ENCODE data around the gene CARD8. TPM values are rescaled to one million over a fixed set of nuclear protein-coding genes. Genes with fewer than 3 reads are reported as not detected.

Gene CARD8
- total RNA-seq, 4 donors from 2014 or later: 33.7 to 54.0 (median 38.8) TPM

DNA sequence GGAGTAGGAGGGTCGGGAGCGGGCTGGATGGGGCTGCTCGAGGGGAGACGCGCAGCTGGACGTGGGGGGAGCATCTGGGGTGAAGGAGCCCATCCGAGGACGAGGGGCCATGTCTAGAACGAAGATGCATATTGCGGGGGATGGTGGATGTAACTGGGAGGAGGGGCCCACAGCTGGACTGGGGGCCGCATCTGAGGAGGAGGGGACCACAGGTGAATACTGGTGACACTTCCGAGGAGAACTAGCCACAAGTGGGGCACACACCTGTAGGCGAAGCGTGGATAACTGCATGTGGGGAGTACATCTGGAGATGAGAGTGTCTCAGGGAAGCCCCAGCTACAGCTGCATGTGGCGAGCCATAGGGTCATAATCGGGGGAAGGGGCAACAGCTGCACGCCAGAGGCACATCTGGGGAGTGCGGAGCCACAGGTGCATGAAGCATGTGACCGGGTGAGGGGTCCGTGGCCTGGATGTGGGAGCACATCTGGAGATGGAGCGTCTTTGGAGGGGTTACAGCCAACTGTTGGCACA is 84.8 kb downstream of the CARD8 start:
- Histone ChIP-seq H3K4me3 (peak overlapping the region; percentile 68 to 92 (median 73)), H3K4me1 (peaks cover 0 to 24% (median 2%) of the 10 kb centered on the region in 4 donors), H3K9me3 (no peaks in the 10 kb centered on the region), H3K27me3 (no peaks in the 10 kb centered on the region), H3K27ac (peak overlapping the region; percentile 91 to 97 (median 96)), H3K36me3 (peaks cover 0 to 43% (median 0%) of the 10 kb centered on the region in 3 donors)
- 4% methylated on average over 21 of the region's 21 CpGs for WGBS, 2 donors
- DNase-seq (ENCODE audit: low spot score in 2 of 2): no peak
- TF ChIP-seq EP300 (IDR thresholded peaks at IDR 0.05) (no peak), POLR2A (IDR thresholded peaks at IDR 0.05) (no peak)
- TF ChIP-seq, protein P1, sequence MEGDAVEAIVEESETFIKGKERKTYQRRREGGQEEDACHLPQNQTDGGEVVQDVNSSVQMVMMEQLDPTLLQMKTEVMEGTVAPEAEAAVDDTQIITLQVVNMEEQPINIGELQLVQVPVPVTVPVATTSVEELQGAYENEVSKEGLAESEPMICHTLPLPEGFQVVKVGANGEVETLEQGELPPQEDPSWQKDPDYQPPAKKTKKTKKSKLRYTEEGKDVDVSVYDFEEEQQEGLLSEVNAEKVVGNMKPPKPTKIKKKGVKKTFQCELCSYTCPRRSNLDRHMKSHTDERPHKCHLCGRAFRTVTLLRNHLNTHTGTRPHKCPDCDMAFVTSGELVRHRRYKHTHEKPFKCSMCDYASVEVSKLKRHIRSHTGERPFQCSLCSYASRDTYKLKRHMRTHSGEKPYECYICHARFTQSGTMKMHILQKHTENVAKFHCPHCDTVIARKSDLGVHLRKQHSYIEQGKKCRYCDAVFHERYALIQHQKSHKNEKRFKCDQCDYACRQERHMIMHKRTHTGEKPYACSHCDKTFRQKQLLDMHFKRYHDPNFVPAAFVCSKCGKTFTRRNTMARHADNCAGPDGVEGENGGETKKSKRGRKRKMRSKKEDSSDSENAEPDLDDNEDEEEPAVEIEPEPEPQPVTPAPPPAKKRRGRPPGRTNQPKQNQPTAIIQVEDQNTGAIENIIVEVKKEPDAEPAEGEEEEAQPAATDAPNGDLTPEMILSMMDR (IDR thresholded peaks at IDR 0.05): no peak

DNA sequence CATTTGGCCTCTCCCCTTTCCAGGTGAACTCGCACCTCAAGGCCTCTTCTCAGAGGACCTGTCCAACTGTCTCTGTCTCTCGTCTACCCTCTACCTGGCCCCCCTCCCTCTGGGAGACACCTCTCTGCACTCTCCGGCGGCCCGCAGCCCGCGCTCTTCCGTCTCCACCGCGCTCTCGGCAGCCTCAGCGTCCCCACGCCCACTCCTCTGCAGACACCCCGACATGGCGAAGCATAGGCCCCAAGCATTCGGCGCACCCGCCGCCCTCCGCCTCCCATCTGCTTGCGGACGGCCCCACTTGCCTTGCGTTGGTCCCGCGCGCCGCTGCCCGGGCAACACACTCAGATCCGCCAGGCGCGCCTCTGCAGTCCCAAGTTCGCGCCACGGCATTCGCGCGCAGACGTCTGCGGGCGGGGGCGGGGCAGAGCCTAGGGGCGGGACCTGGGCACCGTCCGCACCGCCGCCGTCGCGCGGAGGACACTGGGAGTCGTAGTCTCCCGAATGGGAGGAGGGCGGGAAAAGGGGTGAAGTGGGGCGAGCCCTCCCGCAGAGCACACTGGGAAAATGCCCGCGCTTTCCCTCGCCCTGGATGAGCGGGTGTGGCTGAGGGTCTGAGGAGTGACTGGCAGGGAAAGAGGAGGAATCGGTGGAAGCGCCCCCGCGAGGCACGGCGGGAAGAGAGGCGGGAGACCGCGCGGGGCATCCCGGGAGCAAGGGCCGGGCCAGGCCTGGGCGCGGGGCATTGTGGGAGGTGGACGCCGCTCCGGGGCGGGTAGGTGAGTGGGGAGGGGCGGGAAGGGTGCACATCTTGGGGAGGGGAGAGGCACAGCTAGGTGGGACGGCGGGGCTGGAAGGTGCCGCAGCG is 85.5 kb downstream of the CARD8 start, which contains the start of the genes LIG1 and ZSWIM9:
TSS of gene LIG1 (minus strand) at position 406 of the 865 bp plus-strand sequence. CDS start 4,778 bp downstream, outside the sequence.
TSS of gene ZSWIM9 (plus strand) at position 742 of the 865 bp plus-strand sequence. CDS start 1,123 bp downstream, outside the sequence.
- peak within 1 kb of the TSS; percentile 68 to 92 (median 73) for H3K4me3 ChIP-seq
- peaks cover 0 to 24% (median 2%) of the 10 kb centered on the region in 4 donors for H3K4me1 ChIP-seq
- H3K27me3 ChIP-seq: no peaks in the 10 kb centered on the region
- TF ChIP-seq EP300 (IDR thresholded peaks at IDR 0.05) (peak; percentile 83 to 98), POLR2A (IDR thresholded peaks at IDR 0.05) (no peak)
- TF ChIP-seq, protein P1 (IDR thresholded peaks at IDR 0.05): peak in 3 of 5 experiments; percentile 12 to 60 (median 20)
- 1 to 2% methylated on average over 41 to 60 of the region's 82 CpGs for WGBS, 2 donors
- H3K9me3 ChIP-seq: no peaks in the 10 kb centered on the region
- H3K27ac ChIP-seq: peak within 1 kb of the TSS; percentile 91 to 97 (median 96)
- H3K36me3 ChIP-seq: peaks cover 0 to 36% (median 0%) of the 10 kb centered on the region in 3 donors
- DNase-seq (ENCODE audit: low spot score in 2 of 2): peak; percentile 79 to 82

DNA sequence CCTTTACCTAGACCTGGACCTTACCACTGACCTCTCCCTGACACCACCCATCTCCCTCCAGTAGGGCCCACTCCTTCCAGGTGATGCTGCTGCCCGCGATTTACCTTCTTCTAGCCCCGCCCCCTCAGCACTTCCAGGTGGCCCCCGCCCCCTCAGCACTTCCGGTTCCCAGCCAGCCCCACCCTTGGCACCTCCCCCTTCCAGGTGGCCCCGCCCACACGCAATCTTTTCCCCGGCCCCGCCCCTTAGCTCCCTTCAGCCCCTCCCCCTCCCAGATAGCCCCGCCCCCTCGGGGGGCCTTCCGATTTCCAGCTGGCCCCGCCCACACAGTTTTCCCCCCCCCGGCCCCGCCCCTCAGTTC is 86.2 kb downstream of the CARD8 start:
- no peaks in the 10 kb centered on the region for H3K9me3 ChIP-seq
- peaks cover 0 to 24% (median 2%) of the 10 kb centered on the region in 4 donors for H3K4me1 ChIP-seq
- WGBS, 2 donors: 4 to 7% methylated on average over 15 of the region's 15 CpGs
- H3K36me3 ChIP-seq: peaks cover 0 to 33% (median 0%) of the 10 kb centered on the region in 3 donors
- TF ChIP-seq, protein P1 (IDR thresholded peaks at IDR 0.05): no peak
- H3K4me3 ChIP-seq: peak overlapping the region; percentile 68 to 92 (median 73)
- H3K27me3 ChIP-seq: no peaks in the 10 kb centered on the region
- H3K27ac ChIP-seq: peak overlapping the region; percentile 91 to 97 (median 96)
- DNase-seq (ENCODE audit: low spot score in 2 of 2): peak; percentile 38 to 55

DNA sequence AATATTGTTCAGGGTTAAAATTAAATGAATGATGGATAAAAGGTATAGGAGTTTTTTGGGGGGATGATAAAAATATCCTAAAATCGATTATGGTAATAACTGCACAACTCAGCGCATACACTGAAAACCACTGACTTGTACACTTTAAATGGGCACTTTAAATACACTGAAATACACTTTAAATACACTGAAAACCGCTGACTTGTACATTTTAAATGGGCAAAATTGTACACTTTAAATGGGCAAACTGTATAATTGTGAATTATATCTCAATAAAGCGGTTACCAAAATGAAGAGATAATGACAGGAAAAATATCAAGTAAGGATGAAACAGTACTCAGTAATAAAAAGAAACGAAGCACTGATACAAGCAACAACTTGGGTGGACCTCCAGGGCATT is 87.0 kb downstream of the CARD8 start:
- Histone ChIP-seq H3K9me3 (no peaks in the 10 kb centered on the region), H3K4me3 (no peak overlapping the region), H3K4me1 (peaks cover 0 to 24% (median 2%) of the 10 kb centered on the region in 4 donors), H3K27me3 (no peaks in the 10 kb centered on the region), H3K36me3 (peaks cover 0 to 27% (median 0%) of the 10 kb centered on the region in 3 donors), H3K27ac (no peak overlapping the region)
- WGBS, 2 donors: 88 to 94% methylated on average over 5 of the region's 5 CpGs
- TF ChIP-seq POLR2A (IDR thresholded peaks at IDR 0.05) (no peak), EP300 (IDR thresholded peaks at IDR 0.05) (no peak)
- TF ChIP-seq, protein P1 (IDR thresholded peaks at IDR 0.05): no peak
- DNase-seq (ENCODE audit: low spot score in 2 of 2): no peak

All from tibial nerve (tissue), 4 donors.